ENCODE results near the gene TRUB2.

Gene TRUB2, protein sequence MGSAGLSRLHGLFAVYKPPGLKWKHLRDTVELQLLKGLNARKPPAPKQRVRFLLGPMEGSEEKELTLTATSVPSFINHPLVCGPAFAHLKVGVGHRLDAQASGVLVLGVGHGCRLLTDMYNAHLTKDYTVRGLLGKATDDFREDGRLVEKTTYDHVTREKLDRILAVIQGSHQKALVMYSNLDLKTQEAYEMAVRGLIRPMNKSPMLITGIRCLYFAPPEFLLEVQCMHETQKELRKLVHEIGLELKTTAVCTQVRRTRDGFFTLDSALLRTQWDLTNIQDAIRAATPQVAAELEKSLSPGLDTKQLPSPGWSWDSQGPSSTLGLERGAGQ

DNA sequence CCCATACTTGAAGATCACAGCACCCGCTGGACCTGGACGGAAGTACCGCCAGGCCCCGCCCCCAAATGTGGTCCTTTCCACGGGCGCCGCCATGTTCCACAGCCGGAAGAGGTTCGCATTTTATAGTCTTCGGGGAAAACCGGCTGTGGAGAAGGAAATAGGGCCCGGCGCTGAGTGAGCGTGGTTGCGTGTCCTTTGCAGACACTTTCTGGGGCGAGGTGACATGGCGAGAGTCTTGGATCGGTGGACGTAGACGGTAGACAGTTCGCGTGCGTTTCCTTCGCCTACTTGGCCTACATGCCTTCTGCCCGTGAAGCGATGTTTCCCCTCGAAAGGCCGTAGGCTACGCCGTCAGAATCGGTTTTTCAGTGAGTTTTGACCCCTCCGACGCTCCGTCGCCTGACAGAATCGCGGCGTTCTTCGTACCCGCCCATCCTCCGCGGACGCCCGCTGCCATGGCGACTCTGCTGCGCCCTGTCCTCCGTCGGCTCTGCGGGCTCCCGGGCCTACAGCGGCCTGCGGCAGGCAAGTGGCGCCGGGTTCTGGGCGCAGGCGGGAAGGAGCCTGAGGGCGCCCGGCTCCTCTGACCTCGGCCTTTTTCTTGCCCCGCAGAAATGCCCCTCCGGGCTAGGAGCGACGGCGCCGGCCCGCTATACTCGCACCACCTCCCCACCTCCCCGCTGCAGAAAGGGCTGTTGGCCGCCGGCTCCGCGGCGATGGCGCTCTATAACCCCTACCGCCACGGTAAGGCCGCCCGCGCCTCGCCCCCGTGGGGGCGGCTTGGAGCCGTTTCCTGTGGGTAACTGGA lies at the start of gene TRUB2, which contains the start of gene COQ4:
Gene TRUB2 (minus strand): TSS at position 44 of the 808 bp plus-strand sequence. CDS start 39 bp downstream, at position 5.
Gene COQ4 (plus strand): TSS at position 436 of the 808 bp plus-strand sequence. CDS start 20 bp downstream, at position 456.
- DNase-seq (ENCODE audit: low spot score), result peak; percentile 96

DNA sequence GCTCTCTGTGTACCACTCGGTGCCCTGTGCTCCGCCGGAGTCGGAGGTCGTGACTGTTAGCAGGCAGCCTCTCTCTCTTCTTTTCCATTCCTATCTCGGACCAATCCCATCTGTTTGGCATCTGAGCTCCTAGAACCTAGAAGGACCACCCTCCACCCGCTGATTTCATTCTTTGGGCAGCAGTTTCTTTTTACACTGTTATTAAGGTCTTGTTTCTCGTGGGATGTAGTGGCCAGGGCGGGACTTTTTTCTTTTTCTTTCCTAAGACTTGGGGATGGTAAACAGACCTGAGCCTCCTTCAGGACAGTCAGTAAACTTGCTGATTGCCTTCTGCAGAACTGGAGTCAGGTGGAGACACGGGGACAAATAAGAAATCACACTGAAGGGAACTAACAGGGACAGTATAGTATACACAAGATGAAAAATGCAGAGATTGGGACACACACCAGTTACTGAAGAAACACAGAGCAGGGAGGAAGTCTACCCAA lies 49.4 kb upstream of the TRUB2 start:
- DNase-seq (ENCODE audit: low spot score), result no peak

DNA sequence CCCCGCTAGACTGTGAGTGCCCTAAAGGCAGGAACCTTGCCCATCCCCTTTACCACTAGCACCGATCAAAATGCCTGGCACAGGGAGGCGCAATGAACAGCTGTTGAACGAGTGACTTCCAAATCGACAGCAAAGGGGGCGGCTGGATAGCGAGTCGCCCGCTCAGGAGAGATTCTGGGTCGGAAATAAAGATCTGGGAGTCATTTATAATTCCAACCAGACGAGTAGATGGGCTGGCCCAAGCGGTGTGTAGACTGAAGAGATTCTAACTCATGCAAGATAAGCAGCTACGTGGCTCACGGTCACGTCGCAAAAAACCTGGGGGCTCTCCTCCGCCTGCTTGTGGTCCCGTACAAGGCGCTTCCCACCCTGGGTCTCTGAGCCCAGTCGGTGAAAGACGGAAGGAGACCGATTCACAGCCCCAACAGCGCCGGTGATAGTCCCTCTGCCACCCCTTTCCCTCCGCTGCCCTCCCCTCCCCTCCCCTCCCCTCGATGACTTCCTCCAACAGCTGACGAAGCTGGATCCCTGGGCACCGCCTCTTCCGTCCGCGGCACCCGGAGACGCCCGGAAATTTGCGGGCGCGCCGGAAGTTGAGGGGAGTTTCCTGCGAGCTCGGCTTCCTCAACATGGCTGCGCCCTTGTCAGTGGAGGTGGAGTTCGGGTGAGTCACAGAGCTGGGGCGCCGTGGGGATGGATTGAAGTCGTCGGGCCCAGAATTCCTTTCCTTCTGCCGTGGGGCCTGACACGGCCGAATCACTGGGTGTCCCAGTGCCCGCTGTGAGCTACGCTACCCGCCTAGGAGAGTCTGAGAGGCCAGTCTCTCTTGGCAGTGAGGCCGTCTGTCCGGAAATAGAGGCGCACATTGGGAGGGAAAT lies 48.7 kb upstream of the TRUB2 start, which contains the start of gene URM1:
Gene URM1 (plus strand): TSS at position 623 of the 878 bp plus-strand sequence. CDS start 7 bp downstream, at position 630.
- peak; percentile 99 for DNase-seq (ENCODE audit: low spot score)

DNA sequence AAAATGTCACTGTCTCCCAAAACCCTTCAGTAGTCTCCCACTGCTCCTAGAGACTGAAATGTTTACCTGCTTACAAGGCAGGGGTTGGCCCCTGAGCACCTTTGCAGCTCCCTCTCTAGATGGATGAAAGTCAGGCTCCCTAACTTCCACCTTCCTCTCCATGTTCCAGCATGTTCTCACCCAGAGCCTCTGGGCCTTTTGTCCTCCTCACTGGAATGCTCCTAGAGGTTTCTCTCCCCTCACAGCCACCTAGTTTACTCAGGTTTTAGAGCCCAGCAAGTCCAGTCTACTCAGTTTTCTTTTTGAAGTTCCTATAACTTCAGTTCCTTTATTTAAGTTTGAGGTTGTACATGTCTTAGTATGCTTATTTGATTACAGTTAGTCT lies 48.1 kb upstream of the TRUB2 start:
- no peak for DNase-seq (ENCODE audit: low spot score)

DNA sequence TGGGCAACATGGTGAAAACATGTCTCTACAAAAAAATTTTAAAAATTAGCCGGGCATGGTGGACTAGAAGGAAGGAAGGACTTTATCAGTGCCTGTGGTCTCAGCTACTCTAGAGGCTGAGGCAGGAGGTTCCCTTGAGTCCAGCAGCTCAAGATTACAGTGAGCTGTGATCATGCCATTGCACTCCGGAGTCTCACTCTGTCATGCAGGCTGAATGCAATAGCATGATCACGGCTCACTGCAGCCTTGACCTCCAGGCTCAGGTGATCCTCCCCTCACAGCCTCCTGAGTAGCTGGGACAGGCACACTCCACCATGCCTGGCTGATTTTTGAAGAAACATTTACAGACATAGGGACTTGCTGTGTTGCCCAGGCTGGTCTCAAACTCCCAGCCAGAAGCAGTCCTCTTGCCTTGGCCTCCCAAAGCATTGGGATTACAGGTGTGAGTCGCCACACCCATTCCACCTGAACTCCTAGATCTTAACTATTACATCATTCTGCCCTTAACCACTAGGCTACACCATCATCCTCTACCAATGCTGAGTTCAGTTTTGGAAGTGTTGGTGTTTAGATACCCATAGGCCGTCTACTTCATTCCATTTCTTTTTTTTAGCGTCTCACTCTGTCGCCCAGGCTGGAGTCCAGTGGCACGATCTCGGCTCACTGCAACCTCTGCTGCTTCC lies 46.9 kb upstream of the TRUB2 start:
- no peak for DNase-seq (ENCODE audit: low spot score)

DNA sequence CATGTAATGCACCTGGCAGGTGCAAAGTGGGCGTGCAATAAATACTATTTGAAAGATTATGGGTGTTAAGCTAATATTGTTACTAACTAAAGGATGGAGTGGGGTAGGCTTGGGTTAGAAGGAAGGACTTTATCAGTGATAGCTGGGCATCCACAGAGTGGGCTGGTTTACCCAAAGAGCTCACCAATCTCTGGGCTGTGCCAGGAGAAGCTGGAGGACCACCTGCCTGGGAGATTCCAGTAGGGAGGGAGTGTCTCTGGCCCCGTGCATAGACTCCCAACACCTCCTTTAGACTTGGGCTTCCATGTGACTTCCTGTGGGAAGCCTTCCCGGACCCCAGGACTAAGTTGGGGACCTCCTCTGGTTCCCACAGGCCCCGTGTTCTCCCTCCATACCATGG lies 43.3 kb upstream of the TRUB2 start:
- no peak for DNase-seq (ENCODE audit: low spot score)

DNA sequence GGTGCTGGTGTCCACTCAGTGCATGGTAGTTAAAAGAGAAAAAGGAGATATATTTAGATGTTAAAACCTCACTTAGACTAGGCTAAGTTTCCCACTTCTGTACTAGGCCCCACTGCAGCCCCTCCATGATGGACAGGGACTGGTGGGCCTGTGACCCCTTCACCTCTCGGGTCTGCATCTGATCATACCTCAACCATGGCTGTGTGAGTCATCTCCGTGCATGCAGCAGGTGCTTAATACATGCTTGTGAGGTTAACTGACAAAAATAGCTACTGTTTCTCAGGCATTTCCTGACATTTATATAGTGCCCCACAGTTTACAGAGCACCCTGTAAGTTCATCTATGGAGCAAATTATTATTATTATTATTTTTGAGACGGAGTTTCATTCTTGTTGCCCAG lies 40.5 kb upstream of the TRUB2 start:
- DNase-seq (ENCODE audit: low spot score), result no peak

DNA sequence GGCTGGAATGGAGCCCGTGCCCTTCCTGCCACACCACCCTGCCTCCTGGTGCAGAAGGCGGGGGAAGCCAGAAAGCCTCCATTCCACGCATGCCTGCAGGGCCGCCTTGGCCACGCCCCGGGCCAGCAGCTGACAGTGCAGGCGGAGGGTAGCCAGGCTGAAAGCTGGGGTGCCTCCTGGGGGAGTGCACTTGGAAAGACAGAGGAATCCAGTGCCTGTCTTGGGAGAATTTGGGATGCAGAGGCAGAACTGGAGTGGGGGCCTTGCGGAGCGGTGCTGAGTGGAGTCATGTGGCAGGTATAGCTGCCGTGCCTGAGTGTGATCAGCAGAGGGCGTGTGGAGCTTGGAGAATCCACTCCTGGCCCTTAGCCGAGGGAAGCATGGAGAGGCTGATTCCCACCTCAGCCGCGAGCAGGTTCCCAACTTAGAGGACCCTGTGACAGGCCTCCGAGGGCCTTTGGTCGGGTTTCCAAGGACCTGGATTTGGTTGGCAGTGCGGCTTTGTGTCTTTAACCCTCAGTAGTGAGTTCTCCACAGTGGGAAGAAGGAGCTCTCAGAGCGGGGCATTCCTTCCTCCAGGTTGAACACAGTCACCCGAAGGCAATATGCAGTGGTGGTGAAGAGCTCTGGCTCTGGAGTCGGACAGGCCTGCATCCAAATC lies 39.9 kb upstream of the TRUB2 start:
- peak; percentile 95 for DNase-seq (ENCODE audit: low spot score)

DNA sequence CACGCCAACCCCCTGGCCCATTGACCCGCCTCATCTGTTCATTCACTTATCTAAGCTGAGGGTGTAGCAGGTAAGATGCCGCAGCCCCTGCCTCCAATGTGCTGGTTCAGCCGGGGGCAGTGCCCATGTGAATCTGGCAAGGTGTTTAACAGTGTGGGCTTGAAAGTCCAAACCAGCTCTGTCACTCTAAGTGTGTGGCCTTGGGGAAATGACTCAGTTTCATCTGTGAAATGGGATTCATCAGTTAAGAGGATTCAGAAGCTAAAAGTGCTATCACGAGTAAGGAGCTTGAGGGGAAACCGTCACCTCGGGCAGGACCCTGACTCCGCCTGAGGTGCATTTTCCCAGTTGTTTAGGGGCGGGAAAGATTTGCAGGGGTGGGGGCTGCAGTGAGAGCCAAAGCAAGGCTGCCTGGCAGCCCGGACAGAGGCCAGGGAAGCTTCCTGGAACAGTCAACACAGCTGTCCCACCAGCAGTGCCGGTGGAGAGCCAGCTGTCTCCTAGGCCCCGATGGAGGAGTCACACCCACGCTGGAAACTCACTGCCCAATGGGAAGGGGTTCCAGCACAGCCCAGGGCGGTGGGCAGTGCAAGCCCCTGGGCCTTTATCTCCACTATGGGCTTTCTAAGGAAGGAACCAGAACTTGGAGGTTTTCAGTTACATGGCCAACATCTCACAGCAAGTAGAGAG lies 39.2 kb upstream of the TRUB2 start:
- DNase-seq (ENCODE audit: low spot score), result no peak

DNA sequence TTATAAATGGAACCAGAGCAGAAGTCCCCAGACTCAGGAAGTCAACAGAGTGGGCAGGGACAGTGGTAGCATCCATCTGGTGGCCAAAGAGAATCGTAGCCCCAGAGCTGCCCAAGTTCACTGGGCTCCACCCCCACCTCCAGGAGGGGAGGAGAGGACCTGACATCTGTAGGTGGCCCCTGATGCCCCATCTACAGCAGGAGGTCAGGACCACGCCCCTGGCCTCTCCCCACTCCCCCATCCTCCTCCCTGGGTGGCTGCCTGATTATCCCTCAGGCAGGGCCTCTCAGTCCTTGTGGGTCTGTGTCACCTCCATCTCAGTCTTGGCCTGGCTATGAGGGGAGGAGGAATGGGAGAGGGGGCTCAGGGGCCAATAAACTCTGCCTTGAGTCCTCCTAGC lies 38.6 kb upstream of the TRUB2 start:
- no peak for DNase-seq (ENCODE audit: low spot score)

DNA sequence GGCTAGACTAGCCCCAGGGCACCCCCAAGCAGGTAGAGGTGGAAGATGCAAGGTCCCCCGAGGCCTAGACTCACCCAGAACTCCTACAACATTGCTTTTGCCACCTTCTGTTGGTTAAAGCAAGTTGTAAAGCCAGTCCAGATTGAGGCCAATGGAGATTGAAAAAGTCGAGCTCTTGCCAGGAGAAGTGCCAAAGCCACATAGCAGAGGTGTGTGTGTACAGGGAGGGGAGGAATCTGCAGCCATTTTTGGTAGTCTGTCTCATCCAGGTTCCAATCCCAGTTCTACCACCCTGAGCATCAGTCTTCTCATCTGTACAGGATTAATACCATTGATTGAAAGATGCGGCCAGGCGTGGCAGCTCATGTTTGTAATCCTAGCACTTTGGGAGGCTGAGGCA lies 36.6 kb upstream of the TRUB2 start:
- DNase-seq (ENCODE audit: low spot score), result no peak

DNA sequence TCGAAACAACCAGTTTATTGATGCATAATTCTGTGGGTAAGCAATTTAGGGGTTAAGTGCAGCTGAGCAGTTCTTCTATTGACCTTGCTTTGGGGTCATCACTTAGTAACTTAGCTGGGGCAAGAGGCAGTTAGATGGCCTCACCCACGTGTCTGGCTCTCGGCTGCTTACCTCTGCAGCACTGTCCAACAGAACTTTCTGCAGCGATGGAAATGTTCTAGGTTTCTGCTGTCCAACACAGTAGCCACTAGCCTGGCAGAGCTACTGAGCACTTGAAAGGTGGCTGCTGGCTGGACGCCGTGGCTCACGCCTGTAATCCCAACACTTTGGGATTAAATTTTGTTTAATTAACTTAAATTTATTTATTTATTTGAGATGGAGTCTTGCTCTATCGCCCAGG lies 35.8 kb upstream of the TRUB2 start:
- DNase-seq (ENCODE audit: low spot score), result no peak

DNA sequence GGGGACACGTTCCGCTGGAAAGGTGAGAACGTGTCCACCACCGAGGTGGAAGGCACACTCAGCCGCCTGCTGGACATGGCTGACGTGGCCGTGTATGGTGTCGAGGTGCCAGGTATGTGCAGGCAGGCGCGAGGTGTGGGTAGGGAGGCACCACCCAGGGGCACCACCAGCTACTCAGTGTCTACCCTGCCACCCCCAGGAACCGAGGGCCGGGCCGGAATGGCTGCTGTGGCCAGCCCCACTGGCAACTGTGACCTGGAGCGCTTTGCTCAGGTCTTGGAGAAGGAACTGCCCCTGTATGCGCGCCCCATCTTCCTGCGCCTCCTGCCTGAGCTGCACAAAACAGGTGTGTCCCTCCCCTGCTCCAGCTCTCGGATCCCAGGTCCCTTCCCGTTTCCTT lies 33.2 kb upstream of the TRUB2 start:
- DNase-seq (ENCODE audit: low spot score), result no peak

DNA sequence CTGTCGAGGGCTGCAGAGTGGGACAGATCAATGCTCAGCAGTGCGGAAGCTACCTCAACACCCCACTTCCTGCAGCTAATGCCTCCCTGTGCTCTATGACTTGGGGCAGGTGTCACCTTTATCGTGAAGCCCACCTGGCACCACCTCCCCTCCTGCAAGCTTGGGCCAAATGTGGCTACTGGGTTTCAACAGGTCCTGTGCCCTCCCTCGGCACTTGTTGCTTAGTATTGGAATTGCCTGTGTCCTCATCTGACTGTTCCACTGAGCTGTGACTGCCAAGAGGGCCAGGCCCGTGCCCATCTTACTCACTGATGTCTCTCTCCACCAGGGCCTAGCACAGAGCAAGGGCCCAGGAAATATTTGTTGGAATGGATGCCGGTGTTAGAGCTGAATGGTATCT lies 27.5 kb upstream of the TRUB2 start:
- DNase-seq (ENCODE audit: low spot score), result no peak

DNA sequence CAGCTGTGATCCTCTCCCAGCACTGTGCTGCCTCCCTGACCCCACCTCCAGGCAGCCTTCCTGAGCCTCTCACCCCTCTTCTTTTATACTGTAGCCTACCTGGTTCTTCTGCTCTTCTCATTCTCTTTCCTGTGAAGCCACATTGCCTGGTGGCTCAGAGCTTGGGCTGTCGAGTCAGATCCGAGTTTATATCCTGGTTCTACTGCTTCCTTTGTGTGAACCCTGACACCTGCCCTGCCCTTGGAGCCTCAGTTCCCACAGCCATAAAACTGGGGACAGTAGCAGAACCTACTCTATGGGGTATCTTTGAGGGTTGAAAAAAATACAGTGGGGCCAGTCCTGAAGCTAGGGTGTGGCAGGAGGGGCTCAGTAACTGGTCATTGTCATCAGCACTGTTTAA lies 26.9 kb upstream of the TRUB2 start:
- DNase-seq (ENCODE audit: low spot score), result no peak

DNA sequence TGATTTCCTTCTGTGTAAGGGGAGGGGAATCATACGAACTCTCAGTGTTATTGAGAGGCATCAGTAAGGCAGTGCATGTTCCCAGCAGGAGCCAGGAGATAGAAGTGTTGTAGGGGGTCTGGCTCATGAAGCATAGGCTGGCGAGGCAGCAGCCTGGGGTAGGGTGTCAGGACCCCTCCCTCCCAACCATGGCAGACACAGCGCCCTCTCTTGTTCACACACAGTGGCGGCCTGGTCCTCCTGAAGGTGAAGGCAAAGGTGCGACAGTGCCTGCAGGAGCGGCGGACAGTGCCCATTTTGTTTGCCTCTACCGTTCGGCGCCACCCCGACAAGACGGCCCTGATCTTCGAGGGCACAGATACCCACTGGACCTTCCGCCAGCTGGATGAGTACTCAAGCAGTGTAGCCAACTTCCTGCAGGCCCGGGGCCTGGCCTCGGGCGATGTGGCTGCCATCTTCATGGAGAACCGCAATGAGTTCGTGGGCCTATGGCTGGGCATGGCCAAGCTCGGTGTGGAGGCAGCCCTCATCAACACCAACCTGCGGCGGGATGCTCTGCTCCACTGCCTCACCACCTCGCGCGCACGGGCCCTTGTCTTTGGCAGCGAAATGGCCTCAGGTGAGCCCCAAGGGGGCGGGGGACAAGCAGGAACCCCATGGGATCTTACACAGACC lies 22.8 kb upstream of the TRUB2 start:
- no peak for DNase-seq (ENCODE audit: low spot score)

DNA sequence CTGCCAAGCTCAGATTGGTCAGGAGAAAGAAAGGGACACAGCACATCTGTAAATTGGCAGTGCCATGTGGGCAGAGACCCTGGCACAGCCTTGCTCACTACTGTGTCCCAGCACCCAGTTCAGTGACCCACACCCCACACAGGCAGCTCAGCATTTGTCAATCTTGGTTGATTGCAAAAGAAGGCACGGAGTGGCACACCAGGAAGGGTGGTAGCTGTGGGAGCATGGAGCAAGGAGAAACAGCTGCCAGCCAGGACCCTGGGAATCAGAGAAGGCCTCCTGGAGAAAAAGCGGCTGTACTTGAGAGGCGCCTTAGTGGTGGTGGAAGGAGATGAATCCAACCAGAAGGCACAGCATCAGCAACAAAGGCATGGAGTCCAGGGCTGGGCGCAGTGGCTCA lies 21.6 kb upstream of the TRUB2 start:
- no peak for DNase-seq (ENCODE audit: low spot score)

DNA sequence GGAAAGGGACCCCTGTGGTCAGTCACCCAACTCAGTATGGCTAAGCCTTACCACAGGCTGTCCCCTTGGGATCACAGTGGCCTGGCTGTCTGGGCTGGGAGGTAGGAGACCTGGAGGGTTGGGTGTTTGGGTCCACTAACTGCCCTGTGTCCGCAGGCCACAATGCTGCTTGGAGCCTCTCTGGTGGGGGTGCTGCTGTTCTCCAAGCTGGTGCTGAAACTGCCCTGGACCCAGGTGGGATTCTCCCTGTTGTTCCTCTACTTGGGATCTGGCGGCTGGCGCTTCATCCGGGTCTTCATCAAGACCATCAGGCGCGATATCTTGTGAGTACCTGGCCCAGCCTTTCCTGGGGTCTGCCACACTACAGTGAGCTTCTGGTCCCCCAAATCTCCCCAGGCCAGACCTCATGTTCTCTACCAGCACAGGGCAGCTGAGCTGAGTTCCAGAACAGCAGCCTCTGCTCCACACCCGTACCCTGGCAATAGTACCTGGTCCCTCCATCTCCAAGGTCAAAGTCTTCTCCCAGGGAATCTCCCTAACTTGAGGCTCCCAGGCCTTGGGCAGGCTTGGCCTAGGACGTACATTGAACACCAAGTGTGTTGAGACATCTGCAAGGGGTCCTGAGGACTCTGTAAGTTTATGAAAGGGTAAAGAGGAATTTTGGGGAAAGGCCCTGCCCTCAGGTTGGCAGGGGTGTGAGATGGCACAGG lies 20.9 kb upstream of the TRUB2 start:
- DNase-seq (ENCODE audit: low spot score), result no peak

DNA sequence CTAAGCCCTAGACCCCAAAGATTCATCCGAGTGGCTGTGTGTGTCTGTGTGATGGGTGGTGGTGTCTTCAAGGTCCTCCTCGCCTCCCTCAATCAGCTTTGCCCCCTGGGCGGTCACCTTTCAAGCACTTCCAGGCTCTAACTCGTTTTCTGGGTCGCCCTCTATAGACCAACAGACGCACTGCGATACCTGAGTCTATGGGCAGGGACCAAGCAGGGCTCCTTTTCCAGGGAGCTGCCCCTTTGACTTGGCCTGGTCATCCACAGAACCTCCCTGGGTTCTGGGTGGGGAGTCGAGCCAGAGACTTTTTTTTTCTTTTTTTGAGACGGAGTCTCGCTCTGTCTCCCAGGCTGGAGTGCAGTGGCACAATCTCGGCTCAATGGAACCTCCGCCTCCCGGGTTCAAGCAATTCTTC lies 19.2 kb upstream of the TRUB2 start:
- DNase-seq (ENCODE audit: low spot score), result peak; percentile 91
